GM21381 (cell line): Measurements from ENCODE around the gene L2HGDH.
A peak's percentile ranks its signal among the peaks of the same experiment; 100 is the strongest.

ENCODE experiments used
- ATAC-seq: cut with Tn5 transposase; IDR thresholded peaks from one replicate; pipeline ENCODE4 v1.9.1; 2021; ENCODE audit warnings: mild to moderate bottlenecking, moderate library complexity; ENCODE audit not compliant: unreplicated experiment

L2HGDH gene

GRCh38 chr14:50231475-50232275 is 80.4 kb downstream of the L2HGDH start, which contains the start of gene SOS2:
Gene SOS2, minus strand, starts transcription at chr14:50231578. Its CDS starts 295 bp downstream, at chr14:50231283.
- peak; percentile 83 for ATAC-seq

GRCh38 chr14:50230701-50231474 is 81.1 kb downstream of the L2HGDH start:
- ATAC-seq, result peak; percentile 37

- ATAC-seq, result no peak
Observed at GRCh38 chr14:50230401-50230700, 81.7 kb downstream of the L2HGDH start.

- ATAC-seq, result no peak
Observed at GRCh38 chr14:50229681-50230080, 82.3 kb downstream of the L2HGDH start.

GRCh38 chr14:50228313-50228712 is 83.7 kb downstream of the L2HGDH start:
- ATAC-seq, result no peak

GRCh38 chr14:50225974-50226297 is 86.1 kb downstream of the L2HGDH start:
- ATAC-seq, result no peak

- no peak for ATAC-seq
Observed at GRCh38 chr14:50225067-50225973, 86.7 kb downstream of the L2HGDH start.

- no peak for ATAC-seq
Observed at GRCh38 chr14:50222055-50222613, 89.9 kb downstream of the L2HGDH start.

- ATAC-seq, result no peak
Observed at GRCh38 chr14:50218501-50218900, 93.5 kb downstream of the L2HGDH start.

- ATAC-seq, result no peak
Observed at GRCh38 chr14:50215416-50215815, 96.6 kb downstream of the L2HGDH start.

- ATAC-seq, result no peak
Observed at GRCh38 chr14:50213795-50214194, 98.2 kb downstream of the L2HGDH start.

GRCh38 chr14:50212726-50213125 is 99.3 kb downstream of the L2HGDH start:
- no peak for ATAC-seq

- no peak for ATAC-seq
Observed at GRCh38 chr14:50210074-50210473, 102.0 kb downstream of the L2HGDH start.

- no peak for ATAC-seq
Observed at GRCh38 chr14:50198499-50198898, 113.5 kb downstream of the L2HGDH start.

GRCh38 chr14:50191499-50191898 is 120.5 kb downstream of the L2HGDH start:
- ATAC-seq, result no peak
